ENCODE data around the gene PTPRZ1. TPM values are rescaled to one million over a fixed set of nuclear protein-coding genes. Genes with fewer than 3 reads are reported as not detected.
A peak's percentile ranks its signal among the peaks of the same experiment; 100 is the strongest.

Gene PTPRZ1
- total RNA-seq, 1 experiment from 2014 or later, result 74.2 TPM

DNA sequence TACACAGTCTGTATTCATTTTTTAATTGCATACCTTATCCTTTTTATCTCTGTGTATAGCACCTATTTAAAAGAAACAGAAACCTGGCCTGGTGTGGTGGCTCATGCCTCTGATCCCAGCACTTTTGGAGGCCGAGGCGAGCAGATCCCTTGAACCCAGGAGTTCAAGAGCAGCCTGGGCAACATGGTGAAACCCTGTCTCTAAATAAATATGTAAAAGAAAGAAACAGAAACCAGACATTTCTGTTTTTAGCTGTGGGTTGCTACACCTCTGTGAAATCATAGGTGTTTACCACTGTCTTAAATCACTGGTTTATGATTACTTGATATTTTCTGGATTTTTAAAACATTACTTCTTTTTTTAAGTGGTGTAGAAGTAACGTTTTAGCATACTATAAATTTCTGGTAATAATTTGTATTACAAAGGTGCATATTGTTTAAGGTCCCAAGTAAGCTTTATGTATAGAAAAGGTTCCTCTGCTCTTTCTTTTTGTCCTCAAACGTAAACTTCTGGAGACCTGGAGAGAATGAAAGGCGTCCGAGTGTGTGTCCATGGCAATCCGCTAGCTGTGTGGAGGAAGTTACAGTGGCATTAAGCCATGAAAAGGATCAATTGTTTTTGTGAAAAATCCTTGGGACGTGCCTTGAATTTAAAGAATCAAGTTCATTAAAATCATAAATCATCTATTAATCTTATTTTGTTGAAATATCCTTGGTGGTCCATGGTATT, 41.1 kb downstream of the PTPRZ1 start:
- no peak overlapping the region for H2BK120ac ChIP-seq (ENCODE audit: low read depth, low read length, poor library complexity, severe bottlenecking)
- H3T11ph ChIP-seq (ENCODE audit: low read length), result no peak overlapping the region
- no peak overlapping the region for H2AFZ ChIP-seq (ENCODE audit: low read length)
- H3K23me2 ChIP-seq (ENCODE audit: insufficient read length, low read depth, low read length, poor library complexity, severe bottlenecking), result no peaks in the 10 kb centered on the region
- H3K4me3 Mint-ChIP-seq, result no peak overlapping the region
- H4K5ac ChIP-seq (ENCODE audit: insufficient read length, low read depth, low read length), result no peak overlapping the region
- no peak overlapping the region for H3K9ac ChIP-seq (ENCODE audit: extremely low read depth, insufficient read length, low read length)
- H3K56ac ChIP-seq (ENCODE audit: insufficient read length, low read depth, low read length), result no peak overlapping the region
- H3K9me3 Mint-ChIP-seq, result no peaks in the 10 kb centered on the region; a peak in 1 of 5 replicates
- H3K14ac ChIP-seq (ENCODE audit: insufficient read depth, low read length), result no peak overlapping the region
- H2BK5ac ChIP-seq (ENCODE audit: insufficient read length, low read length), result no peak overlapping the region
- no peaks in the 10 kb centered on the region for H3K79me1 ChIP-seq (ENCODE audit: insufficient read depth, low read depth, low read length, poor library complexity, severe bottlenecking)
- H3K4ac ChIP-seq (ENCODE audit: low read depth, low read length), result no peak overlapping the region
- no peaks in the 10 kb centered on the region for H3K9me3 ChIP-seq (ENCODE audit: control insufficient read depth, low read depth, low read length)
- H3K27ac ChIP-seq (ENCODE audit: insufficient read length, low read depth, low read length), result peak overlapping the region; percentile 6
- peak overlapping the region; percentile 70 to 76 (median 71); a peak in 6 of 7 replicates for H3K27ac Mint-ChIP-seq
- no peak overlapping the region for H3K4me2 ChIP-seq (ENCODE audit: insufficient read depth, insufficient read length, low read length)
- no peak overlapping the region for H2BK12ac ChIP-seq (ENCODE audit: insufficient read length, low read depth, low read length)
- peaks cover 46 to 52% of the 10 kb centered on the region in 2 experiments for H3K4me1 Mint-ChIP-seq
- peaks cover 5% of the 10 kb centered on the region; the same call in 1 of the 2 replicates for H3K4me1 ChIP-seq (ENCODE audit: insufficient read depth, low read length)
- no peak for DNase-seq
- 0 out of 7 replicates have a peak, but pooled peaks cover 0 to 2% (median 0%) of the 10 kb centered on the region in 3 experiments for H3K36me3 Mint-ChIP-seq (ENCODE audit: insufficient read depth in 1 of 3, low read depth in 3 of 3)
- no peak overlapping the region for H3K18ac ChIP-seq (ENCODE audit: insufficient read length, low read depth, low read length)
- H3K23ac ChIP-seq (ENCODE audit: insufficient read length, low read depth, low read length), result no peak overlapping the region
- H3K79me2 ChIP-seq (ENCODE audit: insufficient read depth, low read length), result peaks cover 3% of the 10 kb centered on the region; the same call in 1 of the 2 replicates
- H3K27me3 ChIP-seq (ENCODE audit: insufficient read depth, low read length), result no peaks in the 10 kb centered on the region
- TF ChIP-seq, protein P1, sequence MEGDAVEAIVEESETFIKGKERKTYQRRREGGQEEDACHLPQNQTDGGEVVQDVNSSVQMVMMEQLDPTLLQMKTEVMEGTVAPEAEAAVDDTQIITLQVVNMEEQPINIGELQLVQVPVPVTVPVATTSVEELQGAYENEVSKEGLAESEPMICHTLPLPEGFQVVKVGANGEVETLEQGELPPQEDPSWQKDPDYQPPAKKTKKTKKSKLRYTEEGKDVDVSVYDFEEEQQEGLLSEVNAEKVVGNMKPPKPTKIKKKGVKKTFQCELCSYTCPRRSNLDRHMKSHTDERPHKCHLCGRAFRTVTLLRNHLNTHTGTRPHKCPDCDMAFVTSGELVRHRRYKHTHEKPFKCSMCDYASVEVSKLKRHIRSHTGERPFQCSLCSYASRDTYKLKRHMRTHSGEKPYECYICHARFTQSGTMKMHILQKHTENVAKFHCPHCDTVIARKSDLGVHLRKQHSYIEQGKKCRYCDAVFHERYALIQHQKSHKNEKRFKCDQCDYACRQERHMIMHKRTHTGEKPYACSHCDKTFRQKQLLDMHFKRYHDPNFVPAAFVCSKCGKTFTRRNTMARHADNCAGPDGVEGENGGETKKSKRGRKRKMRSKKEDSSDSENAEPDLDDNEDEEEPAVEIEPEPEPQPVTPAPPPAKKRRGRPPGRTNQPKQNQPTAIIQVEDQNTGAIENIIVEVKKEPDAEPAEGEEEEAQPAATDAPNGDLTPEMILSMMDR (conservative IDR thresholded peaks at IDR 0.05), result no peak
- no peak overlapping the region for H4K91ac ChIP-seq (ENCODE audit: insufficient read length, low read depth, low read length)
- H4K20me1 ChIP-seq (ENCODE audit: control insufficient read depth, insufficient read depth, insufficient read length), result no peaks in the 10 kb centered on the region
- WGBS (ENCODE audit: extremely low coverage, insufficient read length, low lambda C conversion rate), result no CpG with 5 or more reads among the region's 8 CpGs
- H3K27me3 Mint-ChIP-seq (ENCODE audit: low read depth), result no peaks in the 10 kb centered on the region
- no peak overlapping the region for H2BK20ac ChIP-seq (ENCODE audit: low read depth, low read length, poor library complexity, severe bottlenecking)
- H2AK5ac ChIP-seq (ENCODE audit: insufficient read length, low read length), result no peak overlapping the region
- H4K8ac ChIP-seq (replicated peaks; ENCODE audit: insufficient read length, low read depth, low read length), result no peak overlapping the region
- no peak overlapping the region for H2BK15ac ChIP-seq (ENCODE audit: low read depth, low read length)
